Uterine smooth muscle cell (primary cell): ENCODE results near the gene SUMO2. TPM values are rescaled to one million over a fixed set of nuclear protein-coding genes. Genes with fewer than 3 reads are reported as not detected.

Experiments used
- total RNA-seq: library from RNA; depleted of rRNA; stranded (reverse); fragments of >200 nt; gene quantifications from 2 replicates; pipeline ENCODE4 v1.2.3, GENCODE V29; 2014

The SUMO2 gene
- total RNA-seq = 116 and 122 TPM in 2 replicates

GRCh38 chr17:75182569-75183436 is at the start of gene SUMO2:
Gene SUMO2, minus strand, starts transcription at chr17:75182959. Its CDS starts 125 bp downstream, at chr17:75182834.

GRCh38 chr17:75205037-75205792 is 22.5 kb upstream of the SUMO2 start, which contains the start of gene NUP85:
Gene NUP85, plus strand, starts transcription at chr17:75205679. Its CDS starts 83 bp downstream, at chr17:75205762.

GRCh38 chr17:75154195-75155106 is 28.3 kb downstream of the SUMO2 start, which contains the start of gene JPT1:
Gene JPT1, minus strand, starts transcription at chr17:75154512. Its CDS starts 115 bp downstream, at chr17:75154397.

GRCh38 chr17:75131278-75132017 is 51.3 kb downstream of the SUMO2 start, which contains the start of gene NT5C:
Gene NT5C, minus strand, starts transcription at chr17:75131742. Its CDS starts 35 bp downstream, at chr17:75131707.

Other genes starting within 250 kb of the SUMO2 start
- gene OTOP3, start 247.1 kb downstream of the SUMO2 start, total RNA-seq = not detected in 2 replicates
- 0.44 and 0.75 TPM in 2 replicates for gene HID1, start 210.2 kb downstream of the SUMO2 start, total RNA-seq
- gene CDR2L, start 195.3 kb downstream of the SUMO2 start, total RNA-seq = 11.7 and 14.8 TPM in 2 replicates
- gene MRPL58, start 170.3 kb downstream of the SUMO2 start, total RNA-seq = 35.6 and 57.5 TPM in 2 replicates
- 293 and 304 TPM in 2 replicates for gene ATP5PD, start 136.0 kb downstream of the SUMO2 start, total RNA-seq
- gene KCTD2, start 135.7 kb downstream of the SUMO2 start, total RNA-seq = 15.2 and 15.5 TPM in 2 replicates
- 5.2 and 8.7 TPM in 2 replicates for gene SLC16A5, start 95.0 kb downstream of the SUMO2 start, total RNA-seq
- gene ARMC7, start 73.0 kb downstream of the SUMO2 start, total RNA-seq = 2.2 and 2.8 TPM in 2 replicates
- gene NT5C, start 51.2 kb downstream of the SUMO2 start, total RNA-seq = 42.7 and 77.2 TPM in 2 replicates
- gene JPT1, start 28.4 kb downstream of the SUMO2 start, total RNA-seq = 99.0 and 156 TPM in 2 replicates
- gene NUP85, start 22.7 kb upstream of the SUMO2 start, total RNA-seq = 25.9 and 56.6 TPM in 2 replicates
- 10.4 and 16.0 TPM in 2 replicates for gene GGA3, start 78.6 kb upstream of the SUMO2 start, total RNA-seq
- gene MRPS7, start 78.9 kb upstream of the SUMO2 start, total RNA-seq = 44.0 and 62.5 TPM in 2 replicates
- 7.6 and 8.3 TPM in 2 replicates for gene MIF4GD, start 88.3 kb upstream of the SUMO2 start, total RNA-seq
- 6.1 and 11.0 TPM in 2 replicates for gene SLC25A19, start 106.5 kb upstream of the SUMO2 start, total RNA-seq
- 84.1 and 87.1 TPM in 2 replicates for gene GRB2, start 222.7 kb upstream of the SUMO2 start, total RNA-seq